Stimulated activated CD8-positive, alpha-beta memory T cell treated with anti-CD3 and anti-CD28 coated beads, Interleukin-15, amount 100 ng/mL, for 1 hour (primary cell): ENCODE data around the gene OFD1.

Experiments
- DNase-seq: peaks from one replicate; pipeline ENCODE4 v3.0.0-alpha.2; 2020; ENCODE audit warnings: low read depth

Gene OFD1

GRCh38 chrX:13755254-13755653 is 20.7 kb downstream of the OFD1 start:
- DNase-seq = no peak

GRCh38 chrX:13756381-13756780 is 21.8 kb downstream of the OFD1 start:
- no peak for DNase-seq

DNA sequence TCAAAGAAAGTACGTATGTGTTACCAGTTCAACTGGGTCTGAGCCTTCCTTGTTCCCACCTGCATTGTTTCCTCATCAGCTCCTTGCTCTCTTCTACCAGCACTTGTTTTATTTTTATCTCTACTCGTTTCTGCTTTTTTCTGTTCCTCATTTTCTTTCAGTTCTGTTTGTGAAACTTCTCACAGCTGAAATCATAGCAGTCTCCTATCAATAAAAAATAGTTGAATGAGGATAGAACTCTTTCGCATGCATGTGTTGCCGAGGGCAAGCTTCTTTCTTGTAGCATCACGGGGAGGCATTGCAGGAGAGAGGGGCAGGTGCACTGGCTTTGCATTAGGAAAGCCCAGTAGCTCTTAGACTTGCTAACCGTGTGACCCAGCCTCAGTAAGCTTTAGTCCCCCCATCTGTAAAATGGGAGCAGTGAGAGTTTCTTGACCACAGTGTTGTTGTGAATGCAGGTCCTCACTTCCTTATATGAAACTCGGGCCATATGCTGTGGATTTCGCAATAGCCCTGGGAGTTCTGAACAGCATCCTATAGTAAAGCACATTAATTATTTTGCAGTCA is 24.7 kb downstream of the OFD1 start:
- no peak for DNase-seq

- no peak for DNase-seq
Observed at GRCh38 chrX:13760426-13760825, 25.9 kb downstream of the OFD1 start.

DNA sequence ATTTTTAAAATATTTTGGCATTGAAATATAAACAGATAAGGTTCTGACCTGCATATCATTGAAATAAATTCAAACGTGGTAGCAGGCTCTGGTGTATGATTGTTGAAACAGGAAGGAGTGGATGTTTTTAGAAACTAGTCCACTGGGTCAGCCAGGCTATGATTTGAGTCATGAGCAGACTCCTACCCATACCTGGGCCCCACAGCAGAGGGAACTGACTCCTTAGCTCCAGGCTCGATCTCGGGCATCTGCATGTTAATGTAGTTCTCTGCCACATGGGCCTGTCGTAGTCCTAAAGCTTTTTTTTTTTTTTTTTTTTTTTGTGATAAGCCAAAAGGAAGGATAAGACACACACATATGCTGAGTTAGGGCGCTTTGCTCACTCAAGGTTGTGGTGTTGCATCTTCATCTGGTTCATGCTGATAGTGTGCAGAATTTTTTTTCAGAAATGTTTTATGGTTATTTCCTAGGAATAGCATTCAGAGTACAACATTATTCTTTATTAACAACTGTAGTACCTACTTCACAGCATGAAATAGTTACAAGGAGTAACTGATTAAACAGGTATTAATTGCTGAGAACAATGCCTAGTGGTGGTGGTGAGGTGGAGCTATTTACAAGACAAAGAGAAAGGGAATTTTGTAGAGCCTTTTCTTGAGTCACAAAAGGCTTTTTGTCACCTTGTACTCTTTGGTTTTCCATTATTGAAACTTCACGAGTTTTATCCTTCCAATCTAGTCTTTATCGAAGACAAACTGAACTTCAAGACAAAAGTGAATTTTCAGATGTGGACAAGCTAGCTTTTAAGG is 27.3 kb downstream of the OFD1 start:
- DNase-seq = no peak

GRCh38 chrX:13763489-13763888 is 28.9 kb downstream of the OFD1 start:
- no peak for DNase-seq

GRCh38 chrX:13764281-13764680 is 29.7 kb downstream of the OFD1 start:
- DNase-seq = no peak

DNA sequence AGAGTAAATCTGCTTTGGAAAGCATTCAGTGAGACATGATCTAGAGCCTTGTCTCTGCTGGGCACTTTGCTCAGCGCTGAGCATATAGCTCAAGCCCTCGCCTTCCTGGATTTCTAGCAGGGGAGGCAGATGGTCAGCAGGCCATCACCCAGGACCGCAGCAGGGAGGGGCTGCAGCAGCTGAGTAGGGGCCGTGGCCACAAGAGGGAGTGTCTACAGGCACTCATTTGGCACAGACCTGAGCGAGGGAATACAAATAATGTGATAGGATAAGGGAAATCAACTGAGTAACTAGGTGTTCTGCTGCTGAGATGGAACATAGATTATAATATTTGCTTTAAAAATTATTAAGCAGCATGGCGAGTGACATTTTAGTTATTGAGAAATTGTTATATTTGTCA is 30.2 kb downstream of the OFD1 start:
- no peak for DNase-seq

GRCh38 chrX:13768939-13769338 is 34.4 kb downstream of the OFD1 start:
- DNase-seq = no peak

- DNase-seq = no peak
Observed at GRCh38 chrX:13770013-13770535, 35.5 kb downstream of the OFD1 start.

GRCh38 chrX:13774696-13775095 is 40.1 kb downstream of the OFD1 start:
- no peak for DNase-seq

DNA sequence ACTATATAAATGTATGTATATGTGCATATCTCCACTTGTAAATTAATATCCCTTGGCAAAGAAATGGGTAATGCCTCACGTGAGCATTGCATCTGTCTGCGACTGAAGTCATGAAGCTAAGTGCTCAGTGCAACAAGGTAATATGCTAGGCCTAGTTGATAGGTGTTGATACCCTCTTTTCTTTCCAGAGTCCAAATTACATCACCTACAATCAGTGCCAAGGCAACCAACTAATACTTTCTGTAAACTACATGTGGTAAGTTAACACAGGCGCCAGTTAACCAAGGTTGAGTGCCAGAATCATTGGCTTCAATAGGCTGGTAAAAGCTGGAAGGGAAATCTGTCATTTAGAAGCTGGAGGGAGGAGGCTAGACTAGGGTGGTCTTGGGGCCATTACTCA is 41.3 kb downstream of the OFD1 start:
- DNase-seq = no peak

DNA sequence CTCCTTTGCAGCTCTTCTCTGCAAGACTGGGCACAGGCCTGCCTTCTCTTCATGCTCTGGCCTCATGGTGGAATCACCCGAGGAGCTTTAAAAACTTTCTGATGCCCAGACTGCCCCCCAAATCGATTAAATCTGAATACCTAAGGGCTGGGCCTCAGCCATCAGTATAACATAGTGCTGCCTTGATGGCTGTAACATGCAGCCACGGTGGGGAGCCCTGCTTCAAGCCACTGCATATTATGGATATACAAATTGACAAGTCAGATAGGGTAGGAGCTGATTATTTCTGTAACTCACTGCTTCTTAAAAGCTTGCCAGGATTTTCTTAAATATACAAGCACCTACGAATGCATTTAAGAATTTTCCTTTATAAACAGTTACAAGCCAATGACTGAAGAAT is 41.8 kb downstream of the OFD1 start:
- no peak for DNase-seq

- DNase-seq = no peak
Observed at GRCh38 chrX:13778916-13779315, 44.4 kb downstream of the OFD1 start.

- no peak for DNase-seq
Observed at GRCh38 chrX:13780868-13781427, 46.4 kb downstream of the OFD1 start.

GRCh38 chrX:13786048-13786447 is 51.5 kb downstream of the OFD1 start:
- no peak for DNase-seq

GRCh38 chrX:13790206-13791131 is 55.9 kb downstream of the OFD1 start:
- no peak for DNase-seq

DNA sequence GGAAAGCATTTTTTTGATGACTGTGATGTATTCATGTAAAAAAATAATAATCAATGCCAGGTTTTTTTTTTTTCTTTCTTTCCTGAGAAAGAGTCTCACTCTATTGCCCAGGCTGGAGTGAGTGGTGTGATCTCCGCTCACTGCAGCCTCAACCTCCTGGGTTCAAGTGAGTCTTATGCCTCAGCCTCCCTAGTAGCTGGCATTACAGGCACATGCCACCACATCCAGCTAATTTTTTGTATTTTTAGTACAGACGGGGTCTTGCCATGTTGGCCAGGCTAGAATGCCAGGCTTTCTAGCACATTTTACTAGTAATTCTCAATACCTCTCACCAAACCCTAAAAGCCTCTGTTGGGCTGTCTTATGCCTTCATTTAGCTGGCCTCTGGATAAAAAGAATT is 56.6 kb downstream of the OFD1 start:
- DNase-seq = no peak

DNA sequence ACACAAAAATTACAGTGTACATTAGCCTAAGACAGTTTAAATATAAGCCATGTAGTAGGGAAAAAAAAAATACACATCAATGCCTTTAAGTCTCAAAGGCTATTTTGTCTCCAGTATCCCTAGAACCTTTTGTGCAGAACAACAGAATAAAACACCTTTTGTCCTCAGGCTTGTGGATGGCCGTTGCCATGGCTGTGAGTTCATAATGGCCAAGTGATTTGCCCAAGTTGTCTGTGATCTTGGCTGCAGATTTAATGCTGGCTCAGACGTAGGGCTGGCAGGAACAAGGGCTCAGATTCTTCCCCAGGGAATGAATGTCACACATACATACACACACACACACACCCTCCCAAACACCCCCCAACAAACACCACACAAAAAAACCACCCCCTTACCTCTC is 57.0 kb downstream of the OFD1 start:
- no peak for DNase-seq

- no peak for DNase-seq
Observed at GRCh38 chrX:13793897-13794296, 59.3 kb downstream of the OFD1 start.

DNA sequence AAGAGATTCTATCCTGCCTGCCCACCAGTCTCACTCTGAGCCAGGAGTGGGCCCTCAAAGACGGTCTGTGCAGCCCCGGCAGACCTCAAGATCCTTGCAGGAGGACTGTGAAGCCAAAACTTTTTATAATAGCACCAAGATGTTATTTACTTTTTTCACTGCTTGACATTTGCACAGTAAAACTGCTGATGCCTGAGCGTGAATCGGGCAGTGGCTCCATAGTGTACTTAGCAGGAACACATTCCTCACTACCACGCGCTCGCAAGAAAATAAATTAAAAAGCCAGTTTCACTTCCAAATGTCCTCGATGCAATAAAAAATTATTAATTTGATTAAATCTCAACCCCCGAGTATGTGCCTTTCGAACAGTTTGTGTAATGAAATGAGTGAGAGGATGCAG is 59.9 kb downstream of the OFD1 start:
- no peak for DNase-seq

- DNase-seq = no peak
Observed at GRCh38 chrX:13797512-13797911, 63.0 kb downstream of the OFD1 start.
